ENCODE measurements around the gene HTR1D.
"Not testable (repeated sequence)": the region's sequence is repeated elsewhere in the genome, so short reads cannot be mapped to it uniquely, and the experiment has no call there.

The HTR1D gene

DNA sequence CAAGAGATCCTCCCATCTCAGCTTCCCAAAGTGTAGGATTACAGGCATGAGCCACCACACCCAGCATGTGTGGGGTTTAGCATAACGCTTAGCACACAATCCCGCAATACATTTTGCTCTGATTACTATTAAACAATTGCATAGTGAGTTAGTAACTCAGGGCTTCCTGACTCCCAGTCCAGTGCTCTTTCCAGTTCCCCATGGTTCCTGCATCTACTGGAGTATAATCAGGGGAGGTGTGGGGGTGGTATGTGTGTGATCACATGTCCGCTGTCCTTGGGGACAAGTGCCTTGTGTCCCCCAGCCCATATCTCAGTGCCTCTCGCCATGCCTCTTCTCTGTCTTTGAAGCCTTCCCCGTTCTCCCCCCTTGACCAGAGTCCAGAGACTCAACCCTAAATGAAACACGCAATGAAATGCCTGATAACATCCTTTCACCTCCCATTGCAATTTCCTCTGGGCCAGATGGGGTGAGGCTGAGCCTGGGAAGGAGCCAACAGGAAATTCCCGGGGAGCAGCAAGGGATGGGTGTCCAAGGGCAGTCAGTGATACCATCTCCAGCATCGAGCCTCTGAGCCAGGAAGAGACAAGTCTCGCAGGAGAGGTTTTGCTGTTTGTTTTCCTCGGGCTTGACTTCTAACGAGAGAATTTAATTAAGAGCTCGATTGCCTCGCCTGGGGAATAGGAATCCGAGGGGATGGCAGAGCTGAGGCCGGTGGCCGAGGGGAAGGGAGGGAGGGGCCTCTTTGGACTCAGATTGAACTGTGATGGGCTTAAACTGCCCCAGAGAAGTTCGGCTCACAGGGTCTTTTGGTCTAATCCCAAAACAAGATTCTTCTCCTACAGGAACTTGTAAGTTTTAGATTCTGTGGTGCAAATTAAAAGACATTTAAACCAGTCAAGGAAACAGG, 7.7 kb upstream of the HTR1D start:
- no peak for ATAC-seq
- H3K27ac Mint-ChIP-seq: no peak overlapping the region
- H3K4me1 Mint-ChIP-seq: no peaks in the 10 kb centered on the region
- no peak for DNase-seq
- H3K9me3 Mint-ChIP-seq: no peaks in the 10 kb centered on the region
- no peak overlapping the region for H3K4me3 Mint-ChIP-seq
- peaks cover 17% of the 10 kb centered on the region for H3K27me3 Mint-ChIP-seq

DNA sequence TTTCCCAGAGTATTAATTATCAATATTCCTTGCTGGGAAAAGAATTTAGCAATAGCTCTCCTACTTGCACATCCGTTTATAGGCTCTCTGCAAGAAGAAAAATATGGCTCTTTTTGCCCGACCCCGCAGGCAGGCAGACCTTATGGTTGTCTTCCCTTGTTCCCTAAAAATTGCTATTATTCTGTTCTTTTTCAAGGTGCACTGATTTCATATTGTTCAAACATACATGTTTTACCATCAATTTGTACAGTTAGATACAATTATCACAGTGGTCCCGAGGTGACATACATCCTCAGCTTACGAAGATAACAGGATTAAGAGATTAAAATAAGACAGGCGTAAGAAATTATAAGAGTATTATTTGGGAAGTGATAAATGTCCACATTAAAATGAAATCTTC, 6.7 kb upstream of the HTR1D start:
- H3K27ac Mint-ChIP-seq, H3K4me1 Mint-ChIP-seq, ATAC-seq, H3K4me3 Mint-ChIP-seq, H3K9me3 Mint-ChIP-seq, DNase-seq: not testable (repeated sequence)
- peaks cover 28% of the 10 kb centered on the region for H3K27me3 Mint-ChIP-seq

DNA sequence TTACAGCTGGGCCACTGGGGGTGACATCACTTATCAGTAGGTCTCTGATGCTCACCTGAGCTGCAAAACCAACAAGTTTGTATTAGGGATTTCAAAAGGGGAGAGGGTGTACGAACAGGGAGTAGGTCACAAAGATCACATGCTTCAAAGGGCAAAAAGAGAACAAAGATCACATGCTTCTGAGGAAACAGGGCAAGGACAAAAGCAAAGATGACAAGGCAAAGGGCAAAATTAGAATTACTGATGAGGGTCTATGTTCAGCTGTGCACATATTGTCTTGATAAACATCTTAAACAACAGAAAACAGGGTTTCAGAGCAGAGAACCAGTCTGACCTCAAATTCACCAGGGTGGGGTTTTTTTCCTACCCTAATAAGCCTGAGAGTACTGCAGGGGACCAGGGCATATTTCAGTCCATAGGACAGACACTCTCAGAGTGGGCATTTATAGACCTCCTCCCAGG, 6.2 kb upstream of the HTR1D start:
- not testable (repeated sequence) for H3K4me1 Mint-ChIP-seq, ATAC-seq, H3K27ac Mint-ChIP-seq, H3K4me3 Mint-ChIP-seq, H3K9me3 Mint-ChIP-seq, DNase-seq
- H3K27me3 Mint-ChIP-seq: peaks cover 32% of the 10 kb centered on the region

DNA sequence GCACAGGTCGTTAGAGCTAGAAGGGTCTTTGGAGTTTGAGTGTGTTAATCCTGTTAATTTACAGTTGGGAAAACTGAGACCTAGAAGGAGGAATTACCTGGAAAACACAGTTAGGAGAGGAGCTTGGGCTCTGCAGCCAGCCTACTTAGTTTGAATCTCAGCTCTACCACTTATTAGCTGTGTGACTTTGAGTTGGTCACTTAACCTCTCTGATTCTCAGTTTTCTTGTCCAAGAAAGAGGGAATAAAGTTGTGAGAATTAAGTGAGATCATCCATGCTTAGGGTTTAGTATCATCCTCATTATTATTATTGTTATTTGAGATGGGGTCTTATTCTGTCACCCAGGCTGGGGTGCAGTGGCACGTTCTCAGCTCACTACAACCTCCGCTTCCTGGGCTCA, 5.4 kb upstream of the HTR1D start:
- Mint-ChIP-seq H3K27me3 (peaks cover 40% of the 10 kb centered on the region), H3K4me3 (no peak overlapping the region), H3K4me1 (no peaks in the 10 kb centered on the region), H3K9me3 (no peaks in the 10 kb centered on the region), H3K27ac (no peak overlapping the region)
- DNase-seq: no peak
- ATAC-seq: no peak

DNA sequence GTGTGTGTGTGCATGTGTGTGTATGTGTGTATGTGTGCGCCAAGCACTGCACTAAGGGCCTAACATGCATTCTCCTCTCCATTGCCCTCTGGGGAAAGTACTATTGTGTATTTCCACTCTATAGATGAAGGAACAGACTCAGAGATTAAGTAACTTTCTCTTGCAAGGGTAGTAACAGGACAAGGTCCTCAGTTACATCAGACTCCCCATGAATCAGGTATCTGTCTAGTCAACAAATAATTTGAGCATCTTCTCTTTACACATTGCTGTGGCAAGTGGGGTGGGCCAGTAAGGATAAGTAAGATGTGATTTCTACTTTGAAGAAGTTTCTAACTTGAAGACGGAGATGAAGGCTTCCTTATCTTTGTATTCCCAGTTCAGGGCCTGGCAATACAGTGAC, 5.0 kb upstream of the HTR1D start:
- ATAC-seq (no peak), DNase-seq (no peak)
- Mint-ChIP-seq H3K27me3 (peaks cover 44% of the 10 kb centered on the region), H3K4me1 (no peaks in the 10 kb centered on the region), H3K27ac (no peak overlapping the region), H3K4me3 (no peak overlapping the region), H3K9me3 (no peaks in the 10 kb centered on the region)

DNA sequence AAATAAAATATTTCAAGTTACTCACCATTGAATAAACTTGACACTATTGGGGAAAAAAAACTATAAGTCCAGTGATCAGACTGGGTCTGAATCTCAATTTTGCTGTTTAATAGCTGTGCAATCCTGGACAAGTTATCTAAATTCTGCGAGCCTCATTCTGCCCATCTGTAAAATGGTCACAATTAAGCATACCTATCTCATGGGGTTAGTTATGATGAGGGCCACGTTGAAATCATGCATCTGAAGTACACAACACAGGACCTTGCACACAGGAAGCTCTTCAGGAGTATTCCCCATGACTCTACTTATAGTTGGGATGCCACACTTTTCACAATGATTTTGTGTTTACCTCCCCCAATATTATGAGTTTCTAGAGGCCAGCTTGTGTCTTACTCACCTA, 3.8 kb upstream of the HTR1D start:
- Mint-ChIP-seq H3K27ac (no peak overlapping the region), H3K9me3 (no peaks in the 10 kb centered on the region), H3K27me3 (peaks cover 49% of the 10 kb centered on the region), H3K4me1 (no peaks in the 10 kb centered on the region), H3K4me3 (no peak overlapping the region)
- no peak for ATAC-seq
- DNase-seq: no peak

DNA sequence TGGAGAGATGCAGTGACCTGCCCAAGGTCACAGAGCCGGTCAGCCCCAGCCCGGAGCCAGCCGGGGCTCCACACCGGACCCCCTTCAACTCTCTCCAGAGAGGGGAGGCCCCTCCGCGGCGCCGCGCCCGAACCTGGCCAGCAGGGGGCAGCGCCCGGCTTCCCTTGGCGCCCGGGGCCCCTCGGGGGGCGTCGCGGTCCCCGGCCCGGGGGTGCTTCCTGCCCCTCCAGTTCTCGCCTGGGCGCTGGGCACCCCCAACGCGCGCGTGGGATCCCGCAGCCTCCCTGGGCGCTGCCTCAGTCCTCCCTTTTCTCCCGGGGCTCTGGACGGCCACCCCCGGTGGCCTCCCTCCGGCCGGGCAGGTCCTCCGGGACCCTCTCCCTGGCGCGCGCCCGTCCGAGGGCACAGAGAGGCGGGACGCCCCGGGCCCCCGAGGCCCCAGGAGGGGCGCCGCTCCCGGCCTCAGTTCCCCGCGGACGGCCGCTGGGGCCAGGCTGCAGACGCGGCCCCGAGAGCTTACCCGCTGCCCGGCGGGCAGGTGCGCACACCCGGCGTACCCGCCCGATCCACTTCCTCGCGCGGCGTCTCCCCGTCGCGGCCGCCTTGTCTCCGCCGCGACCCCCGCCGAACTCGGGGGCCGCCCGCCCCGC, 406 bp downstream of the HTR1D start:
- Mint-ChIP-seq H3K27me3 (peaks cover 81% of the 10 kb centered on the region), H3K4me1 (no peaks in the 10 kb centered on the region), H3K27ac (no peak overlapping the region), H3K4me3 (peak overlapping the region; percentile 60 to 70), H3K9me3 (no peaks in the 10 kb centered on the region)
- ATAC-seq (peak; percentile 78), DNase-seq (peak; percentile 30 to 44)

DNA sequence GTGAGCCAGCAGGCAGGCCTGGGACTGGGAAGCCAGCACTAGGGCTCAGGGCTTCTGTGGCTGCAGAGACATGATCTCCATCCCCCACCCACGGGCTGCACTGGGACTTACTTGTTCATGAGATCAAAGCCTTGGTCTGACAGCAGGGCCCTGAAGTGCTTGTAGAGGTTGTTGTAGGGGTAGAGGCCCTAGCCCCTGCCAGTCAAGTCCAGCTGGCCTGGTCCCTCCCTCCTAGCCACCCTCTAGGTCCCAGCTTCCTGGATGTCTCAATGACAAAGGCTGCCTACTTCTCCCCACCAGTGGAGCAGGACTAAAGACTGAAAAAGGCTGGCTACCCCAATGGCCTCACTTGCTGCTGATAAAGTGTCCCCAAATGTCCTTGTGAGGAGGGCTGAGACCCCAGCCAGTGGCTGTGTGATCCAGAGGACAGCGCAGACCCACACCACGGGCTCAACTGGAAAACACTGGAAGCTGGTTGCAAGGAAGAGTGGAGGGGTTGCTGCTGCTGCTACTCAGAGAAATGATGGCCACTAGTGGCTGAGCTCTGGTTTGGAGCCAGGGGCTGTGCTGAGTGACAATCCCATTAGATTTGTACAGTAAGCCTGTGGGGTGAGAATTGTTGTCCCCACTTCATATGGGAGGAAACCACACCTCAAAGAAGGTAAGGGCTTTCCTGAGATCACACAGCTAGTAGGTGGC, 1.4 kb downstream of the HTR1D start:
- Mint-ChIP-seq H3K27ac (no peak overlapping the region), H3K27me3 (peaks cover 87% of the 10 kb centered on the region), H3K4me1 (peaks cover 4% of the 10 kb centered on the region), H3K4me3 (peak overlapping the region in 1 of 2 donors; percentile 27), H3K9me3 (no peaks in the 10 kb centered on the region)
- ATAC-seq: no peak
- no peak for DNase-seq

DNA sequence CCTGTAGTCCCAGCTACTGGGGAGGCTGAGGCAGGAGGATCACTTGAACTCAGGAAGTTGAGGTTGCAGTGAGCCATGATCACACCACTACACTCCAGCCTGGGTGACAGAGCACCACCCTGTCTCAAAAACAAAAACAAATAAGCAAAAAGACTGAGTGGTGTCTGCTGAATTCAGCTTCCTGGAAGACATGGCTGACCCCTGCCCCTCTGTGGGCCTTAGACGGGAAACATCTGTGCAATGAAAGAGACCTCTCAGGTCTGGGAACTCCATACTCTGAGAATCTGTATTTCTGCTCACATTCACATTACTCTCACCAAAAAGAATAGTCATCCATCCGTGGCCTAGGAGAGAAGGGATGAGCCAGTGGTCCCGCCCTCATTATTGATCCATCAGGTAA, 2.0 kb downstream of the HTR1D start:
- ATAC-seq (no peak), DNase-seq (no peak)
- Mint-ChIP-seq H3K4me1 (peaks cover 5% of the 10 kb centered on the region), H3K27me3 (peaks cover 85% of the 10 kb centered on the region), H3K9me3 (no peaks in the 10 kb centered on the region), H3K4me3 (no peak overlapping the region), H3K27ac (no peak overlapping the region)

DNA sequence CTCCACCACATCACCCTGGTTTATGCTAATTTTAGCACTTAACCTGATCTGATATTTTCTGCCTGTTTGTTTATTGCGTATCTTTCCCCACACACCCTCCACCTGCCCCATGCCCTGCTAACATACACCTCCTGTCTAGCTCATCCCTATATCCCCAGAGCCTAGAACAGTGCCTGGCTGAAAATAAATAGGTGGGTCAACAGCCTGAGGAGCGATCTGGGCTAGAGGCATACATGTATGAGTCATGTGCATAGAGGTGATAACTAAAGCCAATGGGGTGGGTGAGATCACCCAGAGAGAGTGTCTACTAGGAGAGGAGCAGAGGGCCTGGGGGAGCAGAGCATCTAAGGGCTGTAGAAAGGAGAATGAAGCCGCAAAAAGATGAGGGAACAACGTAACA, 2.7 kb downstream of the HTR1D start:
- Mint-ChIP-seq H3K4me1 (peaks cover 5% of the 10 kb centered on the region), H3K4me3 (no peak overlapping the region), H3K9me3 (no peaks in the 10 kb centered on the region), H3K27me3 (peaks cover 78% of the 10 kb centered on the region), H3K27ac (peak overlapping the region in 1 of 2 donors; percentile 38)
- ATAC-seq: no peak
- no peak for DNase-seq

DNA sequence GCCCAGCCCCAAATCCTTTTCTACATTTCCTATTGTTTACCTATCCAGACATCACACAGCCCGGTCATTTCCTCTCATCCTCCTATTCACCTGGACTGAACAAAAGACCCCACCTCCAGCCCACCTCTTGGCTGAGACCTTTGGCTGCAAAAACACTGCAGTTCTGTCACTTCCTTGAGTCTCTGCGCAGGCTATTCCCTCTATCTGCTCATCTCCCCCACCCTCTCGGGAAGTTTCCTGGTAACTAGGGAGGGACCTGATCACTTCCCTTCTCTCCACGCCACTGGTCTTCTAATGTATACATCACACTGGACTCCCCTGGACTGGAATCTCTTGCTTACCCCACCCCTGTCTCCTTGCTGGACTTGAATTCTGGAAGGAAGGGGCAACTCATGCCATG, 5.3 kb downstream of the HTR1D start:
- Mint-ChIP-seq H3K4me3 (no peak overlapping the region), H3K27me3 (peaks cover 55% of the 10 kb centered on the region), H3K27ac (no peak overlapping the region)

DNA sequence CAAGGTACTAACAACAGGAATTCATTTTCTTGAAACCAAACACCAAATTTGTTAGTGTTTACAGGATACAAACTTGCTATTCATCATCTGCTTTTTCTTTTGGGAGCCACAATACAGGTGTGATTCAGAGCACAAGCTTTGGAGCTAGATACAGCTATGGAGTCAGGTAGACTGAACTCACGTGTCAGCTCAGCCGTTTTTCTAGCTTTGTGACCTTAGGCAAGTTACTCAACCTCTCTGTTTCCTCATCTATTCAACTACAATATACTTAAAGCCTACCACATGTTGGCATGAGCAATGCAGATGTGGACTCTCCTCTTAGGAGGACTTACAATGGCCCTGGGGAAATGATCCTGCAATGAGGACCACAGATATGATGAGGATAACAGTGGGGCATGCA, 6.3 kb downstream of the HTR1D start:
- Mint-ChIP-seq H3K9me3 (no peaks in the 10 kb centered on the region), H3K4me3 (no peak overlapping the region), H3K27me3 (peaks cover 57% of the 10 kb centered on the region), H3K27ac (no peak overlapping the region), H3K4me1 (peaks cover 5% of the 10 kb centered on the region)
- ATAC-seq (no peak), DNase-seq (no peak)

More for the DNA sequence above, 5.3 kb downstream of the HTR1D start:
- Mint-ChIP-seq H3K9me3 (no peaks in the 10 kb centered on the region), H3K4me1 (peaks cover 5% of the 10 kb centered on the region)
- DNase-seq (no peak), ATAC-seq (no peak)

DNA sequence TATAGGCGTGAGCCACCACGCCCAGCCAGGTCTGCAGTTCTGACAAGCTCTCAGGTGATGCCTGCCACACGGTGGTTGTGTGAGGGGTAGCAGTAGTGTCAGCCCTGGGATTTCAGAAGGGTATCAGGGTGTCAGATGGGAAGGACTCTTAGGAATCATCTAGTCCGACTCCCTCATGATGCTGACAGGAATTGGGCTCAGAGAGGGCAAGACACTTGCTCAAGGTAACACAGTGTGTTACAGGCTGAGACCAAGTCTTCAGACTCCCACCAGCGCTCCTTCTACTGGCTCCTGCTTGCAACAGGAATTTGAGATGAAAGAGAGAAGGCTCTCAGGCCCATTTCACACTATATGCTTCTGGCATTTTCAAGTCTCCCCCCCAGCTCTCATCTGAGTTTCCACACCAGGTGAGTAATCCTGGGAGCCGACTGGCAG, 6.9 kb downstream of the HTR1D start:
- Mint-ChIP-seq H3K4me1 (peaks cover 5% of the 10 kb centered on the region), H3K27ac (no peak overlapping the region), H3K27me3 (peaks cover 53% of the 10 kb centered on the region), H3K4me3 (no peak overlapping the region), H3K9me3 (no peaks in the 10 kb centered on the region)
- DNase-seq (no peak), ATAC-seq (no peak)

DNA sequence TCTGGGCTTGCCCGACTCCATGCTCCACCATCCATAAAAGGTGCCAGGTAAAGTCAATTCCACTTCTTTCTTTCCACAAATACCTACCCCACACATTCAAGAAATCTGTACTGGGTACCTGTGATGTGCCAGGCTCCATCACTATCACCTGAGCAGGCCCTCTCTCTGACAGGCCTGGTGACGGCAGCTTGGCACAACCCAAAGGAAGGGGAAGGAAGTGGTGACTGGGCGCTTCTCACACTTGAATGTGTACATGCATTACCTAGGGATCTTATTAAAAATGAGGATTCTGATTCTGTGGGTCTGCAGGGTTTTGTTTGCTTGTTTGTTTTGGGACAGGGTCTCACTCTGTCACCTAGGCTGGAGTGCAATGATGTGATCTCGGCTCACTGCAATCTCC, 7.5 kb downstream of the HTR1D start:
- ATAC-seq (no peak), DNase-seq (no peak)
- no peak overlapping the region for H3K4me3 Mint-ChIP-seq
- H3K4me1 Mint-ChIP-seq: peaks cover 5% of the 10 kb centered on the region
- H3K27ac Mint-ChIP-seq: no peak overlapping the region
- no peaks in the 10 kb centered on the region for H3K9me3 Mint-ChIP-seq
- peaks cover 47% of the 10 kb centered on the region for H3K27me3 Mint-ChIP-seq

DNA sequence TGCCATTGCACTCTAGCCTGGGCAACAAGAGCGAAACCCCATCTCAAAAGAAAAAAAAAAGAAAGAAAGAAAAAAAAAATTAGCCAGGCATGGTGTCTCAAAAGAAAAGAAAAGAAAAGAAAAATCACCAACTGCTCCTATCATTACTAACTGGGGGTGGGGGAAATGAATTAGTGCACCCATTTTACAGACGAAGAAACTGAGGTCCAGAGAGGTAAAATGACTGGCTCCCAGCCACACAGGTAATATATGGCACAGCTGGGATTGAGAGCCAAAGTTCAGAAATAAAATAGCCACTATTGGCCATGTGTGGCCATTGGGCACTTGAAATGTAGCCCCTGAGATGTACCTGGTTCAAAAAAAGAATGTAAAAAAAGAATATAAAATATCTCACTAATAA, 8.8 kb downstream of the HTR1D start:
- Mint-ChIP-seq H3K4me3 (no peak overlapping the region), H3K27me3 (peaks cover 34% of the 10 kb centered on the region), H3K27ac (no peak overlapping the region), H3K4me1 (peaks cover 5% of the 10 kb centered on the region), H3K9me3 (no peaks in the 10 kb centered on the region)
- ATAC-seq: no peak
- DNase-seq: no peak

DNA sequence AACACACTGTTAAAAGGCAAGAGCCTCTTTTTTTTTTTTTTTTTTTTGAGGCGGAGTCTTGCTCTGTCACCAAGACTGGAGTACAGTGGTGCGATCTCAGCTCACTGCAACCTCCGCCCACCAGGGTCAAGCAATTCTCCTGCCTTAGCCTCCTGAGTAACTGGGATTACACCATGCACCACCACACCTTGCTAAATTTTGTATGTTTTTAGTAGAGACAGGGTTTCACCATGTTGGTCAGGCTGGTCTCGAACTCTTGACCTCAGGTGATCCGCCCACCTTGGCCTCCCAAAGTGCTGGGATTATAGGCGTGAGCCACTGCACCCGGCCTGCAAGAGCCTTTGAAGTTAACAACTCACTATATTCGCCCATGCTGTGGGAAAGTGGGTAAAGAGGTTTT, 9.6 kb downstream of the HTR1D start:
- peaks cover 26% of the 10 kb centered on the region for H3K27me3 Mint-ChIP-seq
- H3K27ac Mint-ChIP-seq, DNase-seq, H3K9me3 Mint-ChIP-seq, H3K4me3 Mint-ChIP-seq, H3K4me1 Mint-ChIP-seq, ATAC-seq: not testable (repeated sequence)
